Esophagus squamous epithelium (tissue), 5 donors: ENCODE results near the gene GCM1. TPM values are rescaled to one million over a fixed set of nuclear protein-coding genes. Genes with fewer than 3 reads are reported as not detected.

Experiments
- DNase-seq: peaks from one replicate; lab custom pipeline; 2025; lab: John Stamatoyannopoulos, UW
- H3K27ac ChIP-seq, 4 donors: fragments of 200-600 bp; sonication (generic); one replicate each; pipeline ENCODE4 v1.5.1; 2016 to 2019; ENCODE audit warnings: mild to moderate bottlenecking in 1 of 4
- H3K27me3 ChIP-seq, 4 donors: fragments of 200-600 bp; sonication (generic); 1 replicate in 3 of 4; 2 replicates in 1 of 4; pipeline versions ENCODE4 v1.5.1 to v1.6.0; 2017 to 2021; ENCODE audit warnings: antibody characterized with exemption in 1 of 4
- H3K36me3 ChIP-seq, 3 donors: fragments of 200-600 bp; sonication (generic); one replicate each; pipeline ENCODE4 v1.5.1; 2016 to 2019
- H3K4me1 ChIP-seq, 3 donors: fragments of 200-600 bp; sonication (generic); one replicate each; pipeline ENCODE4 v1.5.1; 2017 to 2019
- H3K4me3 ChIP-seq, 4 donors: fragments of 200-600 bp; sonication (generic); 1 replicate in 3 of 4; 2 replicates in 1 of 4; pipeline ENCODE4 v1.5.1; 2016 to 2019; ENCODE audit warnings: mild to moderate bottlenecking in 2 of 4, moderate library complexity in 1 of 4
- H3K9me3 ChIP-seq, 3 donors: fragments of 200-600 bp; sonication (generic); one replicate each; pipeline ENCODE4 v1.5.1; 2016 to 2019
- POLR2A ChIP-seq, 4 donors: fragments of 450-650 bp; IDR thresholded peaks; one replicate each; pipeline ENCODE4 v1.6.1; 2017; ENCODE audit warnings: antibody characterized with exemption in 4 of 4, mild to moderate bottlenecking in 4 of 4, moderate library complexity in 3 of 4
- WGBS, 2 donors: methylation state at CpG; one replicate each; pipeline ENCODE4 v1.1.5; 2018; 5-methylcytosine and 5-hydroxymethylcytosine counted together
- intact Hi-C: fragments of 100-400 bp; cut with DNase I; formaldehyde crosslinking; loops from one replicate; pipeline ENCODE4 v1.15.0; 2022
- total RNA-seq, 4 donors: library from RNA; depleted of rRNA; stranded (reverse); fragments of >200 nt; gene quantifications; one replicate each; pipeline ENCODE4 v1.1.0, GENCODE V29; 2016
- TF ChIP-seq, protein P1 (sequence below), 6 experiments: fragments of 450-650 bp in 4 of 6; fragments of 200-600 bp in 2 of 6; sonication (generic) in 2 of 6; IDR thresholded peaks; one replicate each; pipeline ENCODE4 v1.5.1; 2016 to 2019; ENCODE audit warnings: antibody characterized with exemption in 6 of 6, mild to moderate bottlenecking in 4 of 6, moderate library complexity in 4 of 6
- donor health status: DM: yes; HTN: yes; CAD: no.

Gene GCM1
- total RNA-seq, 4 donors from 2014 or later = 0.08 TPM; not detected in 3

DNA sequence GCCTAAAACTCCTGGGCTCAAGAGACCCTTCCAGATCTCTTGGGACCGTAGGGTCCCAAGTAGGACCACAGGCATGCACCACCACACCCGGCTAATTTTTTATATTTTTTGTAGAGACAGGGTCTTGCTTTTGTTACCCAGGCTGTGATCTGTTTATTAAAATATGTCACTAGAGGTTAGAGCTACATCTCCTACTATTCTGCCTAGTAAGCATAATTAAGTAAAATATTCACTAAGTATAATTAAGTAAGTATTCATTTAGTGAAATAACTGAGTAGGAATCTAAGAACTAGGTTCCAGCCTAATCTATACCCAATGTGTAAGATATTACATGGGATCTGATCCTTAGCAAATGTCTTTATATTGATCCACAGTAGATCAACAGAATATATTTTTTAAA is 40.2 kb upstream of the GCM1 start:
- Histone ChIP-seq H3K27ac (no peak overlapping the region), H3K9me3 (no peaks in the 10 kb centered on the region), H3K4me1 (peaks cover 0 to 8% (median 0%) of the 10 kb centered on the region in 3 donors), H3K27me3 (no peaks in the 10 kb centered on the region), H3K36me3 (no peaks in the 10 kb centered on the region), H3K4me3 (no peak overlapping the region)
- WGBS, 2 donors = 82 to 93% methylated on average over 2 of the region's 2 CpGs
- intact Hi-C loops = no loop called here
- DNase-seq = no peak
- no peak for TF ChIP-seq POLR2A (IDR thresholded peaks at IDR 0.05)
- TF ChIP-seq, protein P1, sequence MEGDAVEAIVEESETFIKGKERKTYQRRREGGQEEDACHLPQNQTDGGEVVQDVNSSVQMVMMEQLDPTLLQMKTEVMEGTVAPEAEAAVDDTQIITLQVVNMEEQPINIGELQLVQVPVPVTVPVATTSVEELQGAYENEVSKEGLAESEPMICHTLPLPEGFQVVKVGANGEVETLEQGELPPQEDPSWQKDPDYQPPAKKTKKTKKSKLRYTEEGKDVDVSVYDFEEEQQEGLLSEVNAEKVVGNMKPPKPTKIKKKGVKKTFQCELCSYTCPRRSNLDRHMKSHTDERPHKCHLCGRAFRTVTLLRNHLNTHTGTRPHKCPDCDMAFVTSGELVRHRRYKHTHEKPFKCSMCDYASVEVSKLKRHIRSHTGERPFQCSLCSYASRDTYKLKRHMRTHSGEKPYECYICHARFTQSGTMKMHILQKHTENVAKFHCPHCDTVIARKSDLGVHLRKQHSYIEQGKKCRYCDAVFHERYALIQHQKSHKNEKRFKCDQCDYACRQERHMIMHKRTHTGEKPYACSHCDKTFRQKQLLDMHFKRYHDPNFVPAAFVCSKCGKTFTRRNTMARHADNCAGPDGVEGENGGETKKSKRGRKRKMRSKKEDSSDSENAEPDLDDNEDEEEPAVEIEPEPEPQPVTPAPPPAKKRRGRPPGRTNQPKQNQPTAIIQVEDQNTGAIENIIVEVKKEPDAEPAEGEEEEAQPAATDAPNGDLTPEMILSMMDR (IDR thresholded peaks at IDR 0.05) = no peak

DNA sequence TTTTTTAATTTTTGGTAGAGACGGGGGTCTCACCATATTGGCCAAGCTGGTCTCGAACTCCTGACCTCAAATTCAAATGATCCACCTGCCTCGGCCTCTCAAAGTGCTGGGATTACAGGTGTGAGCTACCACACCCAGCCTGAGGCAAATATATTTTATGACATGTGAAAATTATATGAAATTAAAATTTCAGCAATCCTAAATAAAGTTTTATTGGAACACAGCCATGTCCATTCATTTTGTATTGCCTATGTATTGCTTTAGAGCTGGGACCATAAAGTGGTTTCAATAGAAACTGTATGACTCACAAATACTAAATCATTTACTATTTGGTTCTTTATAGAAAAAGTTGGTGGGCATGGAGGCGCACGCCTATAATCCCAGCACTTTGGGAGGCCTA is 32.0 kb upstream of the GCM1 start:
- no peaks in the 10 kb centered on the region for H3K27me3 ChIP-seq
- intact Hi-C loops = no loop called here
- H3K4me3 ChIP-seq = no peak overlapping the region
- WGBS, 2 donors = 83 to 86% methylated on average over 4 of the region's 5 CpGs
- no peaks in the 10 kb centered on the region for H3K36me3 ChIP-seq
- TF ChIP-seq, protein P1 (IDR thresholded peaks at IDR 0.05) = no peak
- TF ChIP-seq POLR2A (IDR thresholded peaks at IDR 0.05) = no peak
- H3K27ac ChIP-seq = no peak overlapping the region
- H3K9me3 ChIP-seq = no peaks in the 10 kb centered on the region
- no peaks in the 10 kb centered on the region for H3K4me1 ChIP-seq
- DNase-seq = no peak

DNA sequence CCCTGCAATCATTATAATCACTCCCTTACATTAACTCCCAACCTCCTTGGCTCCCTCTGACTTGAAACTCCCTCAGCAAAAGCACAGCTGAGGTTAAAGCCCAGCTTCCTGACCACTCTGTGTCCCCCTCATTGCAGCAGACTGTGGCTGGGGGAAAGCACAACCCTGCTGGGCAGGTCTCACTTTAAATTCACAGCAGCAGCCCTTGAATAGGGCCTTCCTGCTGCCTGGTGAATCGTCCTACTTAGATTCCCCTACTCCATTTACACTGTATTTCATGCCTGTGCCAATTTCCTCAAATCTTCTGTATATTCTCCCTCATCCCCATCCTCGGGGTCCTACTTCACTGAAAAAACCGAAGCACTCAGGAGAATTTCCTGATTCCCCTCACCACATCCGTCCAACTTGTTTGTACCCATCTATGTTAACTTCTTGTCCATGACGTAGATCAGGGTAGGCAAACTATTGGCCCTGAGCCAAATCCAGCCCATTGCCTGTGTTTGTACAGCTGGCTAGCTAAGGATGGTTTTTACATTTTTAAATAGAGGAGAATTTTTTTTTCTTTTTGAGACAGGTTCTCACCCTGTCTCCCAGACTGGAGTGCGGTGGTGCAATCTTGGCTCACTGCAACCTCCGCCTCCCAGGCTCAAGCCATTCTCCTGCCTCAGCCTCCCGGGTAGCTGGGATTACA is 31.5 kb upstream of the GCM1 start:
- H3K9me3 ChIP-seq = no peaks in the 10 kb centered on the region
- no peak for DNase-seq
- WGBS, 2 donors = 31 to 37% methylated on average over 8 of the region's 8 CpGs
- intact Hi-C loops = no loop called here
- no peak overlapping the region for H3K4me3 ChIP-seq
- TF ChIP-seq, protein P1 (IDR thresholded peaks at IDR 0.05) = no peak
- TF ChIP-seq POLR2A (IDR thresholded peaks at IDR 0.05) = no peak
- H3K4me1 ChIP-seq = no peaks in the 10 kb centered on the region
- no peak overlapping the region for H3K27ac ChIP-seq
- H3K36me3 ChIP-seq = no peaks in the 10 kb centered on the region
- H3K27me3 ChIP-seq = no peaks in the 10 kb centered on the region

DNA sequence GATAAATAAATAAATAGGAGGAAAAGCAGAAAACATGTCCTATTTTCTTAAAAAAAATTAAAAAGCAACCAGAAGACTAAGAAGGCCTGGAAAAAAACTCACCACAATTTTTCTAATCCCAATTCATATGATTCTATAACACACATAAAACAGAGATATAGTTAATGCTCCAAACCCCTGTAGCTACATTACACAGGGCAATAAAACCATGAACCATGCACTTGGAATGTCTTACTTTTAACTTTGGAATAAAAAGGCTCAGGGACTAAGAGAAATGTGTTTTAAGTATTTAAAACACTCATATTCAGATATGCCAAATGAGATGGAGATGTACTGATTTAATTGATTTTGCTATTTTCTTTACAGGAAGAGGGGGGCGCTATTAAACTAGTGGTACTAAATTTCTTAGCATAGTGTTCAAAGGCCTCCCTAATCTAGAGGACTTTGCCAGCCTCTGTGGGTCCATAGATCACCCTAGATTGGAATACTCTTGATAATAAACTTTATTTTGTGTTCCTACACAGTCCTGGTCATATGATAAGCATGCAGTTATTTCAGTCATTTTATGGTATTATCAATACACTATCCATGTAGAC is 30.3 kb upstream of the GCM1 start:
- DNase-seq = no peak
- no peaks in the 10 kb centered on the region for H3K9me3 ChIP-seq
- intact Hi-C loops = no loop called here
- TF ChIP-seq, protein P1 (IDR thresholded peaks at IDR 0.05) = no peak
- TF ChIP-seq POLR2A (IDR thresholded peaks at IDR 0.05) = no peak
- H3K27me3 ChIP-seq = no peaks in the 10 kb centered on the region
- 69 to 78% methylated on average over 1 of the region's 1 CpG for WGBS, 2 donors
- no peaks in the 10 kb centered on the region for H3K4me1 ChIP-seq
- H3K27ac ChIP-seq = no peak overlapping the region
- H3K4me3 ChIP-seq = no peak overlapping the region
- H3K36me3 ChIP-seq = no peaks in the 10 kb centered on the region

DNA sequence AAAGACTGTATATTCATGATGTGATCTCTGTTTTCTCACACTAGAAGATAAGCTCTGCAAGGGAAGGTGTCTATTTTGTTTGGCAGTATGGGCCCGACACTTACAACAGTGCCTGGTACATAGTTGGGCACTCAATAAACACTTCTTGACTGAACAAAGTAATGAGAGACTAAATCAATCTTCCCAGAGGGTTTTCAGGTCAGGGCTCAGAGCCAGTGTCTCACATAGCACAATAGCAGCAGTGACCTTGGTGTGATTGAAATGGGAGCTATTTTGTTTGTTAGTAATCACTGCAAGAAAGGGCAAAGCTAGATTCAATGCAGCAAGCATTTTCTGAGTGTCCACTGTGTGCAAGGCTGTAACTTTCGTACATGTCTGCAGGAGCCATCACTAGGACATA is 26.4 kb upstream of the GCM1 start:
- intact Hi-C loops = no loop called here

More for the DNA sequence above, 26.4 kb upstream of the GCM1 start:
- no peaks in the 10 kb centered on the region for H3K27me3 ChIP-seq
- no peak for DNase-seq
- no peaks in the 10 kb centered on the region for H3K9me3 ChIP-seq
- WGBS, 2 donors = 54 to 73% methylated on average over 2 of the region's 2 CpGs
- H3K36me3 ChIP-seq = no peaks in the 10 kb centered on the region
- no peaks in the 10 kb centered on the region for H3K4me1 ChIP-seq
- TF ChIP-seq, protein P1 (IDR thresholded peaks at IDR 0.05) = no peak
- TF ChIP-seq POLR2A (IDR thresholded peaks at IDR 0.05) = no peak
- H3K4me3 ChIP-seq = no peak overlapping the region
- H3K27ac ChIP-seq = no peak overlapping the region
